Skin of body (tissue), 2 donors: Measurements from ENCODE around the gene CHRM2. TPM values are rescaled to one million over a fixed set of nuclear protein-coding genes. Genes with fewer than 3 reads are reported as not detected.
"Not testable (repeated sequence)": the region's sequence is repeated elsewhere in the genome, so short reads cannot be mapped to it uniquely, and the experiment has no call there.

Experiments
- DNase-seq: peaks from one replicate; lab custom pipeline; 2025; lab: John Stamatoyannopoulos, UW
- total RNA-seq: library from RNA; depleted of rRNA; stranded (reverse); fragments of >200 nt; gene quantifications from one replicate; pipeline ENCODE4 v1.2.3, GENCODE V29; 2014

The CHRM2 gene
- 0.20 TPM for total RNA-seq

- DNase-seq = no peak
Observed at GRCh38 chr7:136868496-136869000, at the start of gene CHRM2. Gene CHRM2 (plus strand): TSS chr7:136868652. CDS start chr7:137014866, 146,214 bp downstream.

- not testable (repeated sequence) for DNase-seq
Observed at GRCh38 chr7:136831398-136831797, 37.1 kb upstream of the CHRM2 start.

- no peak for DNase-seq
Observed at GRCh38 chr7:136845899-136846465, 22.5 kb upstream of the CHRM2 start.

DNA sequence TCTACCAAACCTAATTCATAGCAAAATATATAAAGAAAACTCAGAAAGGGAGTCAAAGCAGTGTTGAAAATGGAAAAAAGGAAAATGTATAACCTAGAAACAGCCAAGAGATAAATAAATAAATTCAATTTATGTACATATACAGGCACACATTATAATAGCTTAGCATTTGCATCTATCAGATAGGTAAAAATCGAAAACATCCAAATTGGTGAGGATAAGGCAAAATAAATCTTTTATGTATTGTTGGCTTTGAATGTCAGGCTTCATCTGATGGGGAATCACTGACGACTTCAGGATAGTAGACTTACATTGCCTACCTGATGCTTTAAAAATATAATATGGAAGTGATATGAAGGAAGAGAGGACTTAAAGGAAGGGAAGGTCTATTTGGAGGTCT is 20.6 kb upstream of the CHRM2 start:
- DNase-seq = no peak

GRCh38 chr7:136853654-136854053 is 14.8 kb upstream of the CHRM2 start:
- no peak for DNase-seq

DNA sequence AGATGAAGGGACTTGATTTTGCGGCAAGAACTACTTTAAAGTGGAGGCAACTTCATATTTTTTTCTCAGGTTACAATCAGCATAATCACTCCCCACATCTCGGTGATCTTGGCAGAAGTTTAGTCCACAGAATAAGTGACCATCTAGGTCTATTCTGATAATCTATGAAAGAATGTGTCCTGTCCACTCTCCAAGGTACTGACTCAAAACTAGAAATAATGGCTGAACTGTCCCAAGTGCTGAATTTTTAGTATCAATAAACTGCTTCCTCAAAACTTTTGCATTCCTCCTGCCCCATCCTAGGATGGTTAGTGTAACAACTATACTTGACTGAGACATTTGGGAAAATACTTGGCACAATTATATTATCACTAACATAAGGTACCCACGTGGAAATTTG is 10.9 kb upstream of the CHRM2 start:
- no peak for DNase-seq

DNA sequence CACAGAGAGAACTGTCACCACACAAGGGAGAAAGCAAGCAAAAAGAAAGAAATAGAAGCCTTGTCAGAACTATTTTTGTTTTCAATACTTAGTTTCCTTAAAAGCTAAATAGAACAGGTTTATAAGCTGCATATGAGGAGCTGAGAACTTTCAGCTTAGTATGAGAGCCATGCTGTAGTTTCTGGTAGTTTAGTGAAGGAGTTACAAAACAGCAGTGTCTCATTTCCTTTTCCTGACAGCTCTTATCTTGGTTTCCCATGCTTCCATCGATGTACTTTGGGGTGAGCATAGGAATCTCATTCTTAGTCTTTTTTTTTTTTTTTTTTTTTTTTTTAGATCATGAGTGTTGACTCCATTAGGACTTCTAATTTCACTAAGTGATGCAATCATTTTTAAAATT is 8.6 kb upstream of the CHRM2 start:
- DNase-seq = no peak

- no peak for DNase-seq
Observed at GRCh38 chr7:136865236-136865635, 3.2 kb upstream of the CHRM2 start.

DNA sequence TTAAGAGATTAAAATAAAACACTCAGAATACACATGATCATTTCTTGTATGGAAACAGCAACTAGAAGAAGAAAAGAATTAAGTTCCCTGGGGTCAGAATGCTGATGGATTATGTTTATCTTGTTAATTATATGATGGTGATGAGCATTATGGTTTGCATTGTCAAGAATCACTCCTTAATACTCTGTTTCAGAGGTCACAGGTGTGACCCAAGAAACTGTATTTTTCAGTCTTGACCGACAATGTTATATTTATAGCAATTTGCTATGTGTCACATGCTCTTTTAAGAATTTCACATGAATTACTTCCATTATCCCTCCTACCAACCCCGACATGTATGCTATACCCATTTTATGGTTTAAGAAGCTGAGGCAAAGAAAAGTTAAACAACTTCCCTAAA is 2.7 kb upstream of the CHRM2 start:
- DNase-seq = no peak

- DNase-seq = no peak
Observed at GRCh38 chr7:136869001-136869961, 829 bp downstream of the CHRM2 start.

- no peak for DNase-seq
Observed at GRCh38 chr7:136869991-136870865, 1.8 kb downstream of the CHRM2 start.

- DNase-seq = no peak
Observed at GRCh38 chr7:136870866-136871487, 2.5 kb downstream of the CHRM2 start.

DNA sequence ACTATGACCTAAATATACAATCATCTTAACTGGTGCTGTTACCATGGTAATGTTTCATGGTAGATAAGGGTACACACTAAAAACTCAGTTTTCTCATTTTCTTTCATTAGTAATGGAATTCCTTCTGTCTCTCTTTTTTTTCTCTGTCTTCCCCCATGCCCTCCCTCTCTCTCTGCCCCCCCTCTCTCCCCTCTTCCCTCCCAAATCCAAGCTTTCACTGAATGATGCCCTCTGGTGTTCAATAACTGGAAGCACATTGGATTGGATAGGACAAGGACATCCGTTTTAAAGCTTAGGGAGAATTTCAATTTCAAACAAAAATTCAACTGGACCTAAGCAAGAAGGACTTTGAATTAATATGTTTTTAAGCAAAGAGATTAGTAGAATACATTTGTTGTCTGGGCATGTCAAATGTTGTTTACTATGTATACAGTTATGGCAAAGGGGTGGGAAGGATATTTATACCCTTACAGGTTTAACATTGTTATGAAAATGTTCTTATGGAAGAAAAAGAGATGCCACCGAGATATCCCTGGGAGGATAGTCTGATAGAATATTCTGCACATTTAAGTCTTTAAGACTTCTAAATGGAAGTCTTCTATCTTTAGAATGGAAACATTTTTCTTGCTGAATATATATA is 6.1 kb downstream of the CHRM2 start:
- DNase-seq = no peak

GRCh38 chr7:136877509-136877908 is 9.1 kb downstream of the CHRM2 start:
- no peak for DNase-seq

- no peak for DNase-seq
Observed at GRCh38 chr7:136877990-136878389, 9.5 kb downstream of the CHRM2 start.

GRCh38 chr7:136878878-136879277 is 10.4 kb downstream of the CHRM2 start:
- DNase-seq = no peak

DNA sequence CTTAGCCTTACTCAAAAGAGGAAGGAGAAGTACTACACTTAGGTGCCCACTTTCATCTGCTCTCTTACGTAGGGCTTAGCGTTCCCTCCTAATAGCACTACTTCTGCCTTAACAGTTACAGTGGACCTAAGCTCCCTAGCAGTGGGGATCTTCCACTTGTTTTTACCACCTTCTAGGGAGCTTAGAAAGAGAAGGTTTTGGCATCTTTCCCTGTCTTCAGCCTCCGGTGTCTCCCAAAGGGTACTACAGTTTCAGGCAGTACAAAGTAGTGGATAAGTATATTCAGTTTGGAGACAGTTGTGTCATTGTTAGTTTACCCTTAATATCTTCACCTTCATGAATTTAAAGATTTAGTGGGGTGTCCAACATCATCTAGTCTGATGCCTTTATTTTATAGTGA is 14.6 kb downstream of the CHRM2 start:
- DNase-seq = no peak

DNA sequence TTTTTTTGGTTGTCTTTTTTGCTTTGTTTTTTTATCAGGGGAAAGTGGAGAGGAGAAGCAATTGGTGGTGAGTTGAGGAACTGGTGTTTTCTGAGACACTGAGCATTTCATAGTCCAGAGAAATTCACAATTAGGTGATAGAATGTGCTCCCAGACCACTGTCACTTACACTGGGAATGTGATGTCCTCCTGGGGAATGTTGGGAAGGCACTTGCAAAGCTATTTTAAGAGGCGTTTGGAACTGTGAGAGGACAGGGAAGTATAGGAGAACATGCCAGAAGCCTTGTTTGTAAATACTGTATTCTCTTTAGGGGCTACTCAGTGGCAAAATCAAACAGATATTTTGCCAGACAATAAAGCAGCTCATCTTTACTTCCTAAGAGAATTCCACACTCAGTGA is 16.0 kb downstream of the CHRM2 start:
- no peak for DNase-seq

GRCh38 chr7:136887317-136887716 is 18.9 kb downstream of the CHRM2 start:
- no peak for DNase-seq

DNA sequence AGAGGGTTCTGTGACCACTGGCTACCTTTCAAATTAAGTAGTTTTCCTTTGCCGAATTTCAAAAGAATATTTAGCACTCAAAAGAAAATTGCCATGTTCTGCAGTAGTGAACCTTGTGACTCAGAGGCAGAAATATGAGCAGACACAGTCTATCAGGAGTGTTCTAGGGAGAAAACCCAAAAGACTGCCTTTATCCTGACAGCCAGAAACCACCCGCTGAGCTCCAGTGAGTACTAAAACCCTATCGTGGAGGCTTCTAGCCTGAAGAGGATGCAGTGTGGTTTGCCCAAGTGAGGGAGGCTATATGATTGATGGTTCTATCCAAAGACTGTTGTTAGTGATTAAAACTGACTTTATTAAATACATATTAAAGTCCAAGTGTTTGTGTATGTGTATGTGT is 21.9 kb downstream of the CHRM2 start:
- DNase-seq = no peak

- DNase-seq = no peak
Observed at GRCh38 chr7:136891850-136892249, 23.4 kb downstream of the CHRM2 start.
